ENCODE measurements around the gene TIMP3.

DNA sequence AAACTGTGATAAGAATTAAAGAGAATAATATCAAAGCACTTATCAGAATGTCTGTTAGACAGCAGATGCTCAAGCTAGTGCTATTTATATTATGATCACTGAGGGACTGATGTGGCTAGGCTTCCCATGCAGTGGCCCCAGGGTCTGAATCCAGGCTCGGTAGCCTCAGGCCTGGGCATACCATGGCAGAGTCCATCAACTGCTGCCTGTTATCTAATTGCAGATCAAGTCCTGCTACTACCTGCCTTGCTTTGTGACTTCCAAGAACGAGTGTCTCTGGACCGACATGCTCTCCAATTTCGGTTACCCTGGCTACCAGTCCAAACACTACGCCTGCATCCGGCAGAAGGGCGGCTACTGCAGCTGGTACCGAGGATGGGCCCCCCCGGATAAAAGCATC is 57.5 kb downstream of the TIMP3 start:
- TF ChIP-seq CTCF (conservative IDR thresholded peaks at IDR 0.05 in 1 of 2, IDR thresholded peaks at IDR 0.05 in 1 of 2; ENCODE audit: extremely low read depth in 1 of 2, insufficient read depth in 1 of 2, low read depth in 1 of 2, low read length in 2 of 2) (no peak), EZH2 (IDR thresholded peaks at IDR 0.05; ENCODE audit: borderline replicate concordance, low read length) (no peak)
